Cerebellar cortex (tissue), 1 donor: Measurements from ENCODE around the gene EMP2.
"Not testable (repeated sequence)": the region's sequence is repeated elsewhere in the genome, so short reads cannot be mapped to it uniquely, and the experiment has no call there.

Experiments used
- DNase-seq: peaks from one replicate; pipeline ENCODE4 v3.0.0-alpha.2; 2015; ENCODE audit warnings: low spot score

The EMP2 gene

GRCh38 chr16:10578474-10579316 lies 1.7 kb downstream of the EMP2 start:
- no peak for DNase-seq

GRCh38 chr16:10577305-10578202 lies 2.8 kb downstream of the EMP2 start:
- no peak for DNase-seq

GRCh38 chr16:10576390-10577304 lies 3.8 kb downstream of the EMP2 start:
- DNase-seq = no peak

- DNase-seq = no peak
Measured at GRCh38 chr16:10575506-10576130, 4.8 kb downstream of the EMP2 start.

GRCh38 chr16:10572611-10573010 lies 7.8 kb downstream of the EMP2 start:
- no peak for DNase-seq

- no peak for DNase-seq
Measured at GRCh38 chr16:10571354-10571753, 9.0 kb downstream of the EMP2 start.

- DNase-seq = no peak
Measured at GRCh38 chr16:10569621-10570020, 10.8 kb downstream of the EMP2 start.

- DNase-seq = no peak
Measured at GRCh38 chr16:10566613-10567012, 13.8 kb downstream of the EMP2 start.

- DNase-seq = no peak
Measured at GRCh38 chr16:10565167-10565566, 15.2 kb downstream of the EMP2 start.

- DNase-seq = no peak
Measured at GRCh38 chr16:10564591-10564990, 15.8 kb downstream of the EMP2 start.

- DNase-seq = no peak
Measured at GRCh38 chr16:10562361-10562899, 18.0 kb downstream of the EMP2 start.

GRCh38 chr16:10561425-10561824 lies 19.0 kb downstream of the EMP2 start:
- DNase-seq = no peak

- no peak for DNase-seq
Measured at GRCh38 chr16:10561001-10561400, 19.4 kb downstream of the EMP2 start.

- DNase-seq = not testable (repeated sequence)
Measured at GRCh38 chr16:10559792-10560191, 20.6 kb downstream of the EMP2 start.

GRCh38 chr16:10558746-10559641 lies 21.4 kb downstream of the EMP2 start:
- peak; percentile 41 for DNase-seq

GRCh38 chr16:10558305-10558704 lies 22.1 kb downstream of the EMP2 start:
- no peak for DNase-seq

- no peak for DNase-seq
Measured at GRCh38 chr16:10557750-10558149, 22.6 kb downstream of the EMP2 start.

- no peak for DNase-seq
Measured at GRCh38 chr16:10556236-10556635, 24.2 kb downstream of the EMP2 start.

GRCh38 chr16:10554569-10554968 lies 25.8 kb downstream of the EMP2 start:
- no peak for DNase-seq

GRCh38 chr16:10552998-10553491 lies 27.4 kb downstream of the EMP2 start:
- DNase-seq = no peak
